ENCODE results near the gene EEF2K.
"Not testable (repeated sequence)": the region's sequence is repeated elsewhere in the genome, so short reads cannot be mapped to it uniquely, and the experiment has no call there.

EEF2K gene

GRCh38 chr16:22206013-22206841, at the start of gene EEF2K:
TSS of gene EEF2K (plus strand) at chr16:22206278. CDS start at chr16:22225730, 19,452 bp downstream.
- peak; percentile 72 for DNase-seq

GRCh38 chr16:22161401-22161800, 44.7 kb upstream of the EEF2K start:
- DNase-seq = no peak

- DNase-seq = no peak
Observed at GRCh38 chr16:22161999-22162655, 44.0 kb upstream of the EEF2K start, which contains the start of gene SDR42E2. TSS of gene SDR42E2 (plus strand) at chr16:22162506. CDS start at chr16:22165583, 3,077 bp downstream.

DNA sequence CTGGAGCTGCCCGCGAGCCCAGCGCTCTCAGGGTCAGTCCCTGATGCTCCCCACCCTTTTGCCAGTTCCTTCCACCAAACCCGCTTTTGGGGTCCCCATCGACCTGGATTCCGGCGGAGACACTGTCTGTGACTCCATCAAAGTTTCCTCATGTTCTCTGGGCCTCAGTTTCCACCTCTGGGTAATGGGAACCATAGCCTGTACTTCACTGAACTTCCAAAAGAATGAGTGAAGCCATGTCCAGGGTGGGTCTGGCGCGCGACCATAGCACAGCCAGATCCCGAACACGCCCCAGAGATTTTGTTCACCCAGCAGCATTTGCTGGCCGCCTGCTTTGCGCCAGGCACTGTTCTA, 43.4 kb upstream of the EEF2K start:
- DNase-seq = no peak

DNA sequence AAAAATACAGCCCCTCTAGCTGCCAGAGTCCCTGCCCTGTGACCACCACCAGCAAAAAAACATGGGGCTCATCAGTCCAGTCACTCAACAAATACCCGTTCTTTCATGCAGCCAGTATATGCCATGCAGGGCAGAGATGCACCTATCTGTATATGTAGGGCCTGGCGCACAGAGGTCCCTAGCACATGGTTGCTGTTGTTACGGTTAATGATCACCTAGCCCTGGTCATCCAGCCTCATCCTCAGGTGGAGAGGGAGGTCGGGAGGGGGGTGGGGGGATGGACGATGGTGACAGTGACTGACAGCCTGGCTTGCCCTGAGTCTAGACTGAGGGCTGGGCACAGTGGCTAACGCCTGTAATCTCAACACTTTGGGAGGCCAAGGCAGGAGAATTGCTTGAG, 42.3 kb upstream of the EEF2K start:
- no peak for DNase-seq

DNA sequence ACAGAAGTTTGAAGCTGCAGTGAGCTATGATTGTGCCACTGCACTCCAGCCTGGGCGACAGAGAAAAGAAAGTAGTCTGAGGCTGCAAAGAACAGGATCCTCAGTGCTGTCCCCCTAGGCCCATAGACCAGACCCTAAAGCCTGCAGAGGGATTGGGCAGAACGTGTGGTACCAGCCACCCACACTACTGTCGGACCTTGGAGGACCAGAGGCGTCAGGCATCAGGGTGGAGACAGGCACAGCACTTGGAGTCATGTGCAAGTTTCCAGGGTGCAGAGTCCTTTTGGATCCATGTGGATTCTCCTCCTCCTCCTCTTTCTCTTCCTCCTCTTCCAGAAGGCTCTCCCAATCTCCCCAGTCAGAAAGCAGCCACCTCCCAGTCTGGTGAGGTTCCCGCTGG, 41.6 kb upstream of the EEF2K start:
- DNase-seq = no peak

GRCh38 chr16:22165508-22166285, 40.4 kb upstream of the EEF2K start:
- DNase-seq = no peak

GRCh38 chr16:22171953-22172352, 34.1 kb upstream of the EEF2K start:
- no peak for DNase-seq

DNA sequence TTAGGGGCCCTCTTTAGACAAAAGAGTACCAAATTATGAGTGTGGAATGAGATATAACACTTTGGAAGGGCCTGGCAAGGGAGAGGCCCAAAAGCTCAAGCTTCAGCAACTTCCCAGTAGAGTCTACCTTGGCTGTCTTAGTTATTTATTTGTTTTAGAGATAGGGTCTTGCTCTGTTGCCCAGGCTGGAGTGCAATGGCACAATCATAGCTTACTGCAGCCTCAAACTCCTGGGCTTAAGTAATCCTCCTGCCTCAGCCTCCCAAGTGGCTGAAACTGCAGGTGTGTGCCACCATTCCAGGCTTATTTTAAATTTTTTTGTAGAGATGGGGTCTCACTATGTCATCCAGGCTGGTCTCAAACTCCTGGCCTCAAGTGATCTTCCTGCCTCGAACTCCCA, 33.4 kb upstream of the EEF2K start:
- not testable (repeated sequence) for DNase-seq

GRCh38 chr16:22174642-22175041, 31.4 kb upstream of the EEF2K start:
- DNase-seq = no peak

- DNase-seq = no peak
Observed at GRCh38 chr16:22177968-22178930, 27.8 kb upstream of the EEF2K start.

- DNase-seq = no peak
Observed at GRCh38 chr16:22181426-22181825, 24.7 kb upstream of the EEF2K start.

GRCh38 chr16:22181843-22182242, 24.2 kb upstream of the EEF2K start:
- DNase-seq = no peak

- no peak for DNase-seq
Observed at GRCh38 chr16:22183335-22183734, 22.7 kb upstream of the EEF2K start.

GRCh38 chr16:22183901-22184614, 22.0 kb upstream of the EEF2K start:
- DNase-seq = no peak

GRCh38 chr16:22184615-22184968, 21.5 kb upstream of the EEF2K start:
- no peak for DNase-seq

DNA sequence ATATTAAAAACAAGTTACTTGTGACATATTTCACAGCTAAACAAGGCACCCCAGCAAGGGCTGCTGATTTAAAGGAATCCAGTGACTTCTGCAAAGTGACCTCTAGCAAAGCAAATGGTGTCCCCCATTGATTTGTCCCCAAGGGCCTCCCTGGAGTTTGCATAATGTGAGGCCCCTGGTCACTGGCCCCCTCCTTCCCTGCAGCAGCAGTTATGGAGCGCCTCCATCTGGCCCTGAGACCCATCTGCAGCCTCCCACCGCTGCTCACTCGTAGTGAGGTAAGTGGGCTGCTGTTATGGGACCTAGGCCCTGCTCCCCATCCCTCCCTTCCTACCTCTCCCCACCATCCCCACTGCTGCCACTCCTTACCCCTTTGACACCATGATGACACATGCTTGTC, 19.6 kb upstream of the EEF2K start:
- no peak for DNase-seq

GRCh38 chr16:22188267-22188594, 17.8 kb upstream of the EEF2K start:
- DNase-seq = no peak

DNA sequence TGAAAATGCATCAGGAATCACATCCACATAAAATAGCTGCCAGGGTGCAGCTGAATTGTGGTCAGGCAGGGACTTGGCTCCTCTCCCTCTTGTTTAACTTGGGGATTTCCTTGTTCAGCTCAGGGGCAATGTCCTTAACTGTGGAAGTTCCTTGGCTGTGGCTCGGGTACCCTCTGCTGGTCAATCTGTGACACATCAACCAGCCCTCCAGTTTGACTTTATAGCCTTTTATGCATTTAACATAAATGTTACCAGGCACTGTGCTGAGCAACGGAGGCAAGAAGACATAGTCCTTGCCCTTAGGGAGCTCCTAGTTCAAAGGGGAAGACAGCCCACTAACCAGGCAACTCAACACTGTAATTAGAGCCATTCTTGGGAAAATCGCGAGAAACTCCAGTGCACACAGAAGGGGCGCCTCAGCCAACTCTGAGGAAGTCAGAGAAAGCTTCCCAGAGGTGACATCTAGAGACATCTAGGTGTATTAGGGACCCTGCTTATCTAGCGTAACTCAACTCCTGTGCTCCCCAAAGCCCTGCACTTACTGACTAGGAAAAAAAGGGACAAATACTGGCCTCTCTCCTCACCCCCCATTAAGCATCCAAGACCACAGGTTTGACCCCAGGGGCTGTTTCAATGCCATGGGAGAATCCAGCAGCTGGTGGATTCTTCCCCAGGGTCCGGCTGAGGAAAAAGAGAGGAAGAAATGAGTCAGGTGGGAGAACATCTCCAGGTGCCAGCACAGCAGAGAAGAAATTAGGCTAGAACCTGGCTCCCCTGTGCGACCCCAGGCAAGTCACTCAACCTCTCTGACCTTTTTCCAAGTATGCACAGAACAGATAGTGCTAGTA, 17.3 kb upstream of the EEF2K start:
- peak; percentile 21 for DNase-seq

GRCh38 chr16:22189473-22190080, 16.5 kb upstream of the EEF2K start:
- no peak for DNase-seq
